ENCODE measurements around the gene PCAT6.
A peak's percentile ranks its signal among the peaks of the same experiment; 100 is the strongest.
"Not testable (repeated sequence)": the region's sequence is repeated elsewhere in the genome, so short reads cannot be mapped to it uniquely, and the experiment has no call there.

The PCAT6 gene

GRCh38 chr1:202810615-202811295 lies at the start of gene PCAT6:
PCAT6 (plus strand) TSS chr1:202810954.
- peak; percentile 88 to 99 (median 94) for DNase-seq
- intact Hi-C loops (cut with DNase I): loop anchor here (2.0 kb wide), 1 partner anchor 78 kb away; the partner anchor contains the start of gene RABIF

- DNase-seq: no peak
- intact Hi-C loops (cut with DNase I): no loop called here
Observed at GRCh38 chr1:202762019-202762418, 48.7 kb upstream of the PCAT6 start.

GRCh38 chr1:202765721-202766120 lies 45.0 kb upstream of the PCAT6 start:
- no peak for DNase-seq
- intact Hi-C loops (cut with DNase I): no loop called here

- intact Hi-C loops (cut with DNase I): no loop called here
- no peak for DNase-seq
Observed at GRCh38 chr1:202770135-202770534, 40.6 kb upstream of the PCAT6 start.

- DNase-seq: no peak
- intact Hi-C loops (cut with DNase I): no loop called here
Observed at GRCh38 chr1:202781180-202781579, 29.6 kb upstream of the PCAT6 start.

GRCh38 chr1:202786804-202787203 lies 23.9 kb upstream of the PCAT6 start:
- DNase-seq: no peak

GRCh38 chr1:202788800-202789199 lies 22.0 kb upstream of the PCAT6 start:
- DNase-seq: no peak
- intact Hi-C loops (cut with DNase I): no loop called here

More at GRCh38 chr1:202786804-202787203, 23.9 kb upstream of the PCAT6 start:
- intact Hi-C loops (cut with DNase I): no loop called here

- no peak for DNase-seq
- intact Hi-C loops (cut with DNase I): no loop called here
Observed at GRCh38 chr1:202791077-202791747, 19.5 kb upstream of the PCAT6 start.

- DNase-seq: no peak
- intact Hi-C loops (cut with DNase I): no loop called here
Observed at GRCh38 chr1:202794051-202794740, 16.6 kb upstream of the PCAT6 start.

GRCh38 chr1:202794931-202795330 lies 15.8 kb upstream of the PCAT6 start:
- intact Hi-C loops (cut with DNase I); DNase-seq: not testable (repeated sequence)

GRCh38 chr1:202796670-202797069 lies 14.1 kb upstream of the PCAT6 start:
- intact Hi-C loops (cut with DNase I): no loop called here
- no peak for DNase-seq

GRCh38 chr1:202798260-202798659 lies 12.5 kb upstream of the PCAT6 start:
- intact Hi-C loops (cut with DNase I): no loop called here
- DNase-seq: no peak

- no peak for DNase-seq
- intact Hi-C loops (cut with DNase I): no loop called here
Observed at GRCh38 chr1:202798792-202799331, 11.9 kb upstream of the PCAT6 start.

- intact Hi-C loops (cut with DNase I): no loop called here
- DNase-seq: no peak
Observed at GRCh38 chr1:202800742-202801141, 10.0 kb upstream of the PCAT6 start.

GRCh38 chr1:202801175-202801574 lies 9.6 kb upstream of the PCAT6 start:
- no peak for DNase-seq
- intact Hi-C loops (cut with DNase I): no loop called here

- intact Hi-C loops (cut with DNase I): no loop called here
- no peak for DNase-seq
Observed at GRCh38 chr1:202802034-202802433, 8.7 kb upstream of the PCAT6 start.

GRCh38 chr1:202802998-202803932 lies 7.5 kb upstream of the PCAT6 start:
- peak in 1 of 10 donors; percentile 52 for DNase-seq

GRCh38 chr1:202804126-202804525 lies 6.6 kb upstream of the PCAT6 start:
- intact Hi-C loops (cut with DNase I): no loop called here

More at GRCh38 chr1:202802998-202803932, 7.5 kb upstream of the PCAT6 start:
- intact Hi-C loops (cut with DNase I): no loop called here

GRCh38 chr1:202805886-202806844 lies 4.6 kb upstream of the PCAT6 start:
- intact Hi-C loops (cut with DNase I): no loop called here
- no peak for DNase-seq

More at GRCh38 chr1:202804126-202804525, 6.6 kb upstream of the PCAT6 start:
- DNase-seq: no peak
